Adrenal gland (tissue), 5 donors: ENCODE data around the gene KIF18A.

Experiments used
- POLR2A ChIP-seq, 2 donors: fragments of 450-650 bp; IDR thresholded peaks; one replicate each; pipeline ENCODE4 v1.6.1; 2017; ENCODE audit warnings: antibody characterized with exemption in 2 of 2, mild to moderate bottlenecking in 2 of 2, moderate library complexity in 1 of 2
- TF ChIP-seq, protein P1 (sequence below), 6 experiments: fragments of 450-650 bp in 4 of 6; fragments of 200-600 bp in 2 of 6; sonication (generic) in 1 of 6; IDR thresholded peaks; 1 replicate in 5 of 6; 2 replicates in 1 of 6; pipeline versions ENCODE4 v1.5.1 to v1.8.0; 2016 to 2021; ENCODE audit warnings: antibody characterized with exemption in 6 of 6, mild to moderate bottlenecking in 2 of 6, moderate library complexity in 1 of 6
- donor health status: DM: no; HTN: no; CAD: no.

DNA sequence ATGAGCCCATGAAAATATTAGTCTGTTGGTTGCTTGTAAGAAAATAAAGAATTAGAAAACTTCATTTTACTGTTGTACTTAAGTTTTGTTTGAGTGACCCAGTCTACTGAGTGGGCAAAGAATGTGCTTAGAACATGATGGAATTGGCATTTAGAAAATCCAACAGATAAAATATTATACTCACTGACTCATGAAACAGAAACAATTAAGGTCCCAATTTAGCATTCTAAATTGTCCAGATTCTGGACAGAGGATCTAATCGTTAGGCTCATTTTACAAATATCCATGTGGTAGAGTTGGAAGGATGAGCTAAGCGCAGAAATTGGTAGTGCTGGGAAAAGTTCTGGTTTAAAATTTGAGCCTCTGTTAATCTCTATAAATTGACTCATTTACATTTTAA is 45.6 kb upstream of the KIF18A start:
- TF ChIP-seq, protein P1, sequence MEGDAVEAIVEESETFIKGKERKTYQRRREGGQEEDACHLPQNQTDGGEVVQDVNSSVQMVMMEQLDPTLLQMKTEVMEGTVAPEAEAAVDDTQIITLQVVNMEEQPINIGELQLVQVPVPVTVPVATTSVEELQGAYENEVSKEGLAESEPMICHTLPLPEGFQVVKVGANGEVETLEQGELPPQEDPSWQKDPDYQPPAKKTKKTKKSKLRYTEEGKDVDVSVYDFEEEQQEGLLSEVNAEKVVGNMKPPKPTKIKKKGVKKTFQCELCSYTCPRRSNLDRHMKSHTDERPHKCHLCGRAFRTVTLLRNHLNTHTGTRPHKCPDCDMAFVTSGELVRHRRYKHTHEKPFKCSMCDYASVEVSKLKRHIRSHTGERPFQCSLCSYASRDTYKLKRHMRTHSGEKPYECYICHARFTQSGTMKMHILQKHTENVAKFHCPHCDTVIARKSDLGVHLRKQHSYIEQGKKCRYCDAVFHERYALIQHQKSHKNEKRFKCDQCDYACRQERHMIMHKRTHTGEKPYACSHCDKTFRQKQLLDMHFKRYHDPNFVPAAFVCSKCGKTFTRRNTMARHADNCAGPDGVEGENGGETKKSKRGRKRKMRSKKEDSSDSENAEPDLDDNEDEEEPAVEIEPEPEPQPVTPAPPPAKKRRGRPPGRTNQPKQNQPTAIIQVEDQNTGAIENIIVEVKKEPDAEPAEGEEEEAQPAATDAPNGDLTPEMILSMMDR (IDR thresholded peaks at IDR 0.05), result no peak
- no peak for TF ChIP-seq POLR2A (IDR thresholded peaks at IDR 0.05)
